Left colon (tissue), 2 donors: ENCODE measurements around the gene RAB36. TPM values are rescaled to one million over a fixed set of nuclear protein-coding genes. Genes with fewer than 3 reads are reported as not detected.

Experiments used
- ATAC-seq: fragments of 200-7000 bp; cut with Tn5 transposase; one replicate; pipeline ENCODE4 v1.9.1; 2020; ENCODE audit warnings: mild to moderate bottlenecking, moderate library complexity
- DNase-seq, 2 donors: peaks; one replicate each; pipeline ENCODE4 v3.0.0-alpha.2; 2020
- intact Hi-C, 2 donors: fragments of 100-400 bp; cut with DNase I in 1 of 2; cut with micrococcal nuclease in 1 of 2; formaldehyde crosslinking; loops; one replicate each; pipeline versions ENCODE4 v1.11.2 to v1.14.0; 2022; cut with DNase I, micrococcal nuclease
- total RNA-seq, 2 donors: library from RNA; stranded (reverse); fragmentation: NEBNext Ultra II Directional; extraction: Animal tissue kit (Norgen Biotek cat#: 25700); gene quantifications; one replicate each; pipeline ENCODE4 v1.2.1, GENCODE V29; 2021
- donor health status: DM: no; HTN: no; CAD: no.
- donor health status: DM: yes; HTN: yes; CAD: no.

The RAB36 gene
- total RNA-seq, 2 donors from 2014 or later = 1.1 to 1.2 TPM

DNA sequence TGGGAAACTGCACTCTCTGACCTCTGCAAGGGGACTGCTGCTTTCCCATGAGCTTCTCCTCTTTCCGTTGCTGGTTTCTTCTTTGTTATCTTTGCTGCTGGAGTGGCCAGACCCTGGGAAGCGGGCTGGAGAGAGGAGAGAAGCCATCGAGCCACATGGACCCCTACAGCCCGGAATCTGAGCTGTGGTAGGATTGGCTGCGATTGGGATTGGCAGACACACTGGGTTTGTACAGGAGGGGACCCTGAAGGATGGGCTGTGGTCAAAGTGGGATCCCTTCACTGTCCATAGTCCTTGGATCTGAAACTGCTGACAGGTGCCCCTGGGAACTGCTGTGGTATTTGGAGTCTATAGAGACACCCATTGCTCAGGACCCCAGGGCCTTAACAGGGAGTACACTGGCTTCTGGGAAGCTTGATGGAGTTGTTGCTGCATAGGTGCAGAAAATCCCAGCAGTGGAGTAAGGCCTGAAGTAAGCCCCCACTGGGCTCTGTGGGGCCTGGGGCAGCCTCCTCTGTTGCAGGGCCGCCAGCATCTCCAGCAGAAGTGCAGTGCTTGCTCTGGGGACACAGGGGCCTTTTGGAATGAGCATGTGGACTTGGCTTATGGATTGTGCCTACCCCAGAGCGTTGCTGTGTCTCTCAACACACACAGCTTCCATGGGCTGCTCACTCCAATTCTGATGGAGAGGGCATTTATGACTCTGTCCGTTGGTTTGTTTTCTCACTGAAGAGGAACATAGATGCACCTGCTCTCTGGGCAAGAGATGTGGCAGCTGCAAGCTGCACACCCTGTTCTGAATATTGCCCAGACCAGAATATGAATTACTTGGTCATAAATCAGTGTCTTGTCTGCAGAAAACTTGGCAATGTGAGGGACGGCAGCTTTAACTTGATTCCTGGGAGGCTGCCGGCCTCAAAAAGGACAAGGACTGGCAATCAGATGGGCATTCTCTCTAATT is 67.1 kb downstream of the RAB36 start:
- peak; percentile 83 for ATAC-seq
- DNase-seq = no peak
- intact Hi-C loops = no loop called here

DNA sequence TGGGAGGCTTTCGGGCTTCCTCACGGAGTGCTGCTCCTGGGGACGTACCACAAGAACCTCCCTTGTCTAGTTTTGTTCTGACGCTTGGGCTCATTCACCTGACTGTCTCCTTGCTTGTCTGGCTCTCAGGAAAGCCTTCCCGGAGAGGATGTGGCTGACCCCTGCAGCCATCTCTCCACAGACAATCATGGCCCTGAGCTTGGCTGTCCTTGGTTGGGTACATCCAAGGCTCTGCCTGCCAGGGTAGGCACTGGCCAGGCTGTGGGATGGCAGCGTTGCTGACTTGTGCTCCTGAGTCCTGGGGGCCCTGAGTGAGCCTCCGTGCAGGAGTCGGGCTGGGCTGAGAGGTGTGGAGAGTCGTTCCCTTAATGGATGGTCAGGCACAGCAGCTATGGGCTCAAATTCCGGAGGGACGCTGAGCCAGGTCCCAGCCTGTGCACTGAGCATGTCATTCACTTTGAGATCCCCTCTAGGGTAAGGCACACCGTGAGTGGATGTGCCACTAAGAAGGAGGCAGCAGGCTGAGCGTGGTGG is 67.8 kb downstream of the RAB36 start:
- intact Hi-C loops = no loop called here
- peak; percentile 12 for ATAC-seq
- DNase-seq = no peak

DNA sequence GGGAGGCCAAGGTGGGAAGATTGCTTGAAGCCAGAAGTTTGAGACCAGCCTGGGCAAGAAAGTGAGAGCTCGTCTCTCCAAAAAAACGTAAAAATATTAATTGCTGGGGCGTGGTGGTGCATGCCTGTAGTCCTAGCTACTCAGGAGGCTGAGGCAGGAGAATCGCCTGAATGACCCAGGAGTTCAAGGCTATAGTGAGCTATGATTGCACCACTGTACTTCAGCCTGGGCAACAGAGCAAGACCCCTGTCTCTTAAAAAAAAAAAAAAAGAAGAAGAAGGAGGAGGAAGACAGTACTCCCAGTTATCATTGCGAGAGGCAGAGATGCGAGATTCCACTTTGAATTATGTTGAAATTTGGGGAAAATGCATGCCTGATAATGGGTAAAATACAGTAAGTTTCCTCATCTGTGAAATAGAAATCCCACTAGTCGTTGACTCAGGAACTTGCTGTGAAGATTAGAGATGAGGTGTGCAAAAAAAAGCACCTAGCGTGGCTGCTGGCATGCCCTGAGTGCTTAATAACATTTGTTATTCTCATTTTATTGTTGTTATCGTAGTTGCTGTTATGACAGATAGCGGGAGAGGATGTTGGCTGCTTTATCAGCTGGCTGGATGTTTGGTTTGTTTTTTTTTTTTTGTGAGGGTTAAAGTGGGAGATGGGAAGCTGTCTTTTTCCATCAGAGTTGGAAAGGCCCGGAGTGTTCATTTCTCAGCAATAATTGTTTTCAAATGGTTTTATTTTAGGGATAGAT is 68.5 kb downstream of the RAB36 start:
- DNase-seq (no peak), ATAC-seq (no peak)
- intact Hi-C loops = no loop called here

Other genes starting within 250 kb of the RAB36 start
- 1 to 10 TPM; 1.0 to 2.9 TPM for gene GNAZ, start 75.0 kb upstream of the RAB36 start, total RNA-seq
- under 1 TPM in 1 of 2 donors, not detected in 1; 0.82 TPM for gene RSPH14, start 3.5 kb upstream of the RAB36 start, total RNA-seq
- 10 to 100 TPM; 55.5 to 57.5 TPM for gene BCR, start 35.0 kb downstream of the RAB36 start, total RNA-seq